Measurements from ENCODE around the gene POLR2F. TPM values are rescaled to one million over a fixed set of nuclear protein-coding genes. Genes with fewer than 3 reads are reported as not detected.

Gene POLR2F
- polyA plus RNA-seq, 1 donor from 2014 or later = 195 TPM

DNA sequence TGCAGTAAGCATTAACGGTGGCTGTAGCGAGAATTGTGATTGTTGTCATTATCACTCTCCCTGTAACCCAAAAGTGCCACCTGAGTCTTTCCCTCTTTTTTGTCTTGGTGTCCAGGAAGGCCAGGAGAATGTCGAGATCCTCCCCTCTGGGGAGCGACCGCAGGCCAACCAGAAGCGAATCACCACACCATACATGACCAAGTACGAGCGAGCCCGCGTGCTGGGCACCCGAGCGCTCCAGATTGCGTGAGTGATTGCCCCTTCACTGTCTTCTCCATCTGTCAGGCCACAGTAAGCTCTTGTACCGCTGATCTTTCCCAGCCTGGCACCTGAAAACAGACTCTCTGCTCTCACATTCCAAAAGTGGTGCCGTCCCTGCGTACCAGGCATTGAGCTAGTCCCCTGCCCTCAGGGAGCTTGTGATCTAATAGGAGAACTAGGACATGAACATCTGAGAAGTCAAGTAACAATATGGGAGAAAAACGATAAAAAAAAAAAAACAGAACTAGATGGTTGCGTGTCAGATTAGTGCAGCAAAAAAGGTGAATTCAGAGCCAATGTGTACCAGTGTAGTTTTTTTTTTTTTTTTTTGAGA lies 5.8 kb downstream of the POLR2F start:
- H3K27me3 ChIP-seq (ENCODE audit: insufficient read depth, low read depth, low read length) = no peaks in the 10 kb centered on the region
- TF ChIP-seq RAD21 (conservative IDR thresholded peaks at IDR 0.05) (no peak), TAF1 (IDR thresholded peaks at IDR 0.05; ENCODE audit: low read depth) (no peak), SMC3 (conservative IDR thresholded peaks at IDR 0.05; ENCODE audit: poor library complexity) (no peak), EZH2 (IDR thresholded peaks at IDR 0.05; ENCODE audit: borderline replicate concordance, insufficient read depth, low read length, poor library complexity, severe bottlenecking) (no peak), EP300 (conservative IDR thresholded peaks at IDR 0.05; ENCODE audit: poor library complexity, severe bottlenecking) (no peak), POLR2AphosphoS5 (IDR thresholded peaks at IDR 0.05) (no peak), MXI1 (conservative IDR thresholded peaks at IDR 0.05; ENCODE audit: poor library complexity, severe bottlenecking) (no peak)
- TF ChIP-seq, protein P1, sequence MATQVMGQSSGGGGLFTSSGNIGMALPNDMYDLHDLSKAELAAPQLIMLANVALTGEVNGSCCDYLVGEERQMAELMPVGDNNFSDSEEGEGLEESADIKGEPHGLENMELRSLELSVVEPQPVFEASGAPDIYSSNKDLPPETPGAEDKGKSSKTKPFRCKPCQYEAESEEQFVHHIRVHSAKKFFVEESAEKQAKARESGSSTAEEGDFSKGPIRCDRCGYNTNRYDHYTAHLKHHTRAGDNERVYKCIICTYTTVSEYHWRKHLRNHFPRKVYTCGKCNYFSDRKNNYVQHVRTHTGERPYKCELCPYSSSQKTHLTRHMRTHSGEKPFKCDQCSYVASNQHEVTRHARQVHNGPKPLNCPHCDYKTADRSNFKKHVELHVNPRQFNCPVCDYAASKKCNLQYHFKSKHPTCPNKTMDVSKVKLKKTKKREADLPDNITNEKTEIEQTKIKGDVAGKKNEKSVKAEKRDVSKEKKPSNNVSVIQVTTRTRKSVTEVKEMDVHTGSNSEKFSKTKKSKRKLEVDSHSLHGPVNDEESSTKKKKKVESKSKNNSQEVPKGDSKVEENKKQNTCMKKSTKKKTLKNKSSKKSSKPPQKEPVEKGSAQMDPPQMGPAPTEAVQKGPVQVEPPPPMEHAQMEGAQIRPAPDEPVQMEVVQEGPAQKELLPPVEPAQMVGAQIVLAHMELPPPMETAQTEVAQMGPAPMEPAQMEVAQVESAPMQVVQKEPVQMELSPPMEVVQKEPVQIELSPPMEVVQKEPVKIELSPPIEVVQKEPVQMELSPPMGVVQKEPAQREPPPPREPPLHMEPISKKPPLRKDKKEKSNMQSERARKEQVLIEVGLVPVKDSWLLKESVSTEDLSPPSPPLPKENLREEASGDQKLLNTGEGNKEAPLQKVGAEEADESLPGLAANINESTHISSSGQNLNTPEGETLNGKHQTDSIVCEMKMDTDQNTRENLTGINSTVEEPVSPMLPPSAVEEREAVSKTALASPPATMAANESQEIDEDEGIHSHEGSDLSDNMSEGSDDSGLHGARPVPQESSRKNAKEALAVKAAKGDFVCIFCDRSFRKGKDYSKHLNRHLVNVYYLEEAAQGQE (IDR thresholded peaks at IDR 0.05; ENCODE audit: borderline replicate concordance) = no peak
- TF ChIP-seq, protein P2, sequence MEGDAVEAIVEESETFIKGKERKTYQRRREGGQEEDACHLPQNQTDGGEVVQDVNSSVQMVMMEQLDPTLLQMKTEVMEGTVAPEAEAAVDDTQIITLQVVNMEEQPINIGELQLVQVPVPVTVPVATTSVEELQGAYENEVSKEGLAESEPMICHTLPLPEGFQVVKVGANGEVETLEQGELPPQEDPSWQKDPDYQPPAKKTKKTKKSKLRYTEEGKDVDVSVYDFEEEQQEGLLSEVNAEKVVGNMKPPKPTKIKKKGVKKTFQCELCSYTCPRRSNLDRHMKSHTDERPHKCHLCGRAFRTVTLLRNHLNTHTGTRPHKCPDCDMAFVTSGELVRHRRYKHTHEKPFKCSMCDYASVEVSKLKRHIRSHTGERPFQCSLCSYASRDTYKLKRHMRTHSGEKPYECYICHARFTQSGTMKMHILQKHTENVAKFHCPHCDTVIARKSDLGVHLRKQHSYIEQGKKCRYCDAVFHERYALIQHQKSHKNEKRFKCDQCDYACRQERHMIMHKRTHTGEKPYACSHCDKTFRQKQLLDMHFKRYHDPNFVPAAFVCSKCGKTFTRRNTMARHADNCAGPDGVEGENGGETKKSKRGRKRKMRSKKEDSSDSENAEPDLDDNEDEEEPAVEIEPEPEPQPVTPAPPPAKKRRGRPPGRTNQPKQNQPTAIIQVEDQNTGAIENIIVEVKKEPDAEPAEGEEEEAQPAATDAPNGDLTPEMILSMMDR (IDR thresholded peaks at IDR 0.05; ENCODE audit: poor library complexity, severe bottlenecking) = no peak

DNA sequence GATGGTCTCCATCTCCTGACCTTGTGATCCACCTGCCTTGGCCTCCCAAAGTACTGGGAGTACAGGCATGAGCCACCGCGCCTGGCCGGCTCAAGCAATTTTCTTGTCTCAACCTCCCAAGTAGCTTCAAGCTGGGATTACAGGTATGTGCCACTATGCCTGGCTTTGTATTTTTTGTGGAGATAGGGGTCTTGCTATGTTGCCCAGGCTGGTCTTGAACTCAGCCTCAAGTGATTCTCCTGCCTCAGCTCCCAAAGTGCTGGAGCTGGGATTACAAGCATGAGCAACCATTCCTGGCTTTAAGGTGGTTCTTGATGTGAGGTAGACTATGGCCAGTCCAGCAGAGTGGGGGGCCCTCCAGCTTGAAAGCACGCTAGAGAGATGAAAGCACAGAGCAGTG lies 7.6 kb downstream of the POLR2F start:
- no peaks in the 10 kb centered on the region for H4K20me1 ChIP-seq (ENCODE audit: insufficient read depth)
- no peak overlapping the region for H3K4me3 ChIP-seq (ENCODE audit: low read length)
- no peaks in the 10 kb centered on the region for H3F3A ChIP-seq (ENCODE audit: insufficient read depth, low read length, poor library complexity, severe bottlenecking)
- H3K4me2 ChIP-seq (ENCODE audit: low read length) = no peak overlapping the region
- TF ChIP-seq, protein P1 (IDR thresholded peaks at IDR 0.05; ENCODE audit: borderline replicate concordance) = no peak
- TF ChIP-seq EP300 (conservative IDR thresholded peaks at IDR 0.05; ENCODE audit: poor library complexity, severe bottlenecking) = no peak
- no peaks in the 10 kb centered on the region for H3K9me2 ChIP-seq (ENCODE audit: insufficient read depth, low read length)
- no peaks in the 10 kb centered on the region for H3K27me3 ChIP-seq (ENCODE audit: insufficient read depth, low read depth, low read length)
- no peaks in the 10 kb centered on the region for H3K9me3 ChIP-seq (ENCODE audit: low read length)
- H3K27ac ChIP-seq (ENCODE audit: low read length) = no peak overlapping the region
- H3K79me2 ChIP-seq (replicated peaks; ENCODE audit: insufficient read depth, low read length) = peaks cover 5% of the 10 kb centered on the region
- no peak overlapping the region for H3K9ac ChIP-seq (ENCODE audit: low read length)
- no peak overlapping the region for H2AFZ ChIP-seq (ENCODE audit: low read depth, low read length)
- H3K36me3 ChIP-seq (ENCODE audit: insufficient read depth, low read length) = peaks cover 10% of the 10 kb centered on the region

More for the DNA sequence above, 5.8 kb downstream of the POLR2F start:
- Histone ChIP-seq H3F3A (ENCODE audit: insufficient read depth, low read length, poor library complexity, severe bottlenecking) (no peaks in the 10 kb centered on the region), H2AFZ (ENCODE audit: low read depth, low read length) (no peak overlapping the region), H3K4me3 (ENCODE audit: low read length) (no peak overlapping the region), H3K36me3 (ENCODE audit: insufficient read depth, low read length) (peaks cover 10% of the 10 kb centered on the region), H3K9ac (ENCODE audit: low read length) (no peak overlapping the region), H3K9me2 (ENCODE audit: insufficient read depth, low read length) (no peaks in the 10 kb centered on the region), H3K4me2 (ENCODE audit: low read length) (no peak overlapping the region), H3K79me2 (replicated peaks; ENCODE audit: insufficient read depth, low read length) (peaks cover 8% of the 10 kb centered on the region), H3K9me3 (ENCODE audit: low read length) (no peaks in the 10 kb centered on the region), H3K27ac (ENCODE audit: low read length) (no peak overlapping the region), H4K20me1 (ENCODE audit: insufficient read depth) (no peaks in the 10 kb centered on the region)
